Stimulated activated CD4-positive, alpha-beta T cell treated with anti-CD3 and anti-CD28 coated beads, Interleukin-2, amount 100 ng/mL, for 48 hours (primary cell): ENCODE data around the gene HMOX1.
"Not testable (repeated sequence)": the region's sequence is repeated elsewhere in the genome, so short reads cannot be mapped to it uniquely, and the experiment has no call there.

Experiments
- DNase-seq, 2 donors: peaks; one replicate each; pipeline ENCODE4 v3.0.0-alpha.2; 2020

HMOX1 gene

DNA sequence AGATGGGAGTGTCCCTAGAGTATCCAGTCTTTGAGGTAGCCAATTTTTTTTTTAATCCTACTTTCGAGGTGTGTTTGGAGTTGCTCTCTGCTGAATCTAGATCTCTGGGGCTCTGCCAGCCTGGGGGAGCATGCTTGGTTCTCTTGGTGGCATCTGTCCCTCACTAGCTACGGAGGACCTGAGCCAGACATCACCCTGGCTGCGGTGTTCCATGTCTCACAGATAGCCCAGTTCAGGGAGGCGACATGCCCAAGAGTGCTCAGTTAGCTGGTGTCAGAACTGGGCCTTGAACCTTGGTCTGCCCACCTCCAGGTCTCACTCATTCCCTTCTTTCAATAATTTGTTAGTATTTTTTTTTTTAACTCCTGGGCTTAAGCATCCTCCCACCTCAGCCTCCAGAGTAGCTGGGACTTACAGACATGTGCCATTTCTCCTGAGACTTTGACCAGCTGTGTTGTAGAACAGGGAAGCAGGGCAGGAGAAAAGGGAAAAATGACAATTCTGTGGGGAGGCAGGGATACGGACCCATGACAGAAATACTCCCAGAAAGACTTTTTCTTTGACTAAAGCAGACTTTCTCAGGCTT is 621 bp downstream of the HMOX1 start:
- no peak for DNase-seq

DNA sequence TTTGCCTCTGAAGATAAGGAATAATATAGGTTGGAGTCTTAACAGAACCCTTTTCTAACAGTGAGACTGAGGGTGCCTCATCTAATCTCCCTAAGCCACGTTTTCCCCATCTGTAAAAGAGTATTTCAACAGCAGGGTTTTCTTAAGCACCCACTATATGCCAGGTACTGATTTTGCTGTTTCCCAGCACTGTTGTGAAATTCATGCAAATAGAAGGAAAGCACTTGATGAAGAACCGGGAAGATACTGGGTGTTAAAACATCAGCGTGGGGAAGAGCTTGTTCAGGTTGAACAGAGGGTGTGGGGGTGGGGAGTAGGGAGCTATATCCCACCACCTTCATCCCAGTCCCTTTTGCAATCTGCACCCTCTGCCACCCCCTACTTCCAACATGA is 2.8 kb downstream of the HMOX1 start:
- no peak for DNase-seq

DNA sequence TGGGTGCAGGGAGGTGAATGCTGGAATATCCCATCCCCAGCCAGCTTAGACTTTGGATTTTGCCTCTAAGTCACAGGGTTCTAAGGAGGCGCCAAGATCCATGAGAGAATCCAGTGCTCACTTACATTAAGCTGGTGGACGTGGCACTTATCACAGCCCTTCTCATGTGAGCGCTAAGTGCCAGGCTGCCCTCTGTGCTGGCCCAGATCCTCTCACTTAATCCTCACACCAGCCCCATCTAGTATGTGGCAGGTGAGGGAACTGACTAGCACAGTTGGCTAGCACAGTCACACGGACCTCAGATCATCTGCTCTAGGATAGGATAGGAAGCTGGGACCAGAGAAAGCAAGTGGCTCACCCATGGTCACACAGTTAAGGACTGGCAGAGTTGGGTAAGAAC is 3.6 kb downstream of the HMOX1 start:
- DNase-seq, result no peak

DNA sequence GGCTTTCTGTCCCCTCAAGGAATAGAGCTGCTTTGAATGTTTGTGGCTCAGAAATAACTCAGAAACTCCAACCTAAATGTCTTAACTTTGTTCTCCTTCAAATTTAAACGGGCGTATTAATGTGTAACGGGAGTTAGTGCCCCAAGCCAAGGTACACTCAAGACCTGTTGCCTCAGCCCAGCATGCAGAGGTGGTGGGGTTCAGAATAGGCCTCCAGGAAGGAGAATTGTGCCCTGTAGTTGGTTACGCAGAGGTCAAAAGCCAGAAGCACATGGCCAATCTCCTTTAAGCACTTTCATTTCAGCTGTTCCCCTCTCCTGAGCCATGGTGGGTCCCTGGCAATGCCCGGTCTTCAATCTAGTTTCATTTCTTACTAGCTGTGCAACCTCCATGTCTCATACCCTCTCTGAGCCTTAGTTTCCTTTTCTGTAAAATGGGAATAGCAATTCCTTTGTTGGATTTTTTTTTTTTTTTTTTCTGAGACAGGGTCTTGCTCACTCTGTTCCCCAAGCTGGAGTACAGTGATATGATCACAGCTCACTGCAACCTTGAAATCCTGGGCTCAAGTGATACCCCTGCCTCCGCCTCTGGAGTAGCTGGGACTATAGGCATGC is 4.2 kb downstream of the HMOX1 start:
- no peak for DNase-seq

DNA sequence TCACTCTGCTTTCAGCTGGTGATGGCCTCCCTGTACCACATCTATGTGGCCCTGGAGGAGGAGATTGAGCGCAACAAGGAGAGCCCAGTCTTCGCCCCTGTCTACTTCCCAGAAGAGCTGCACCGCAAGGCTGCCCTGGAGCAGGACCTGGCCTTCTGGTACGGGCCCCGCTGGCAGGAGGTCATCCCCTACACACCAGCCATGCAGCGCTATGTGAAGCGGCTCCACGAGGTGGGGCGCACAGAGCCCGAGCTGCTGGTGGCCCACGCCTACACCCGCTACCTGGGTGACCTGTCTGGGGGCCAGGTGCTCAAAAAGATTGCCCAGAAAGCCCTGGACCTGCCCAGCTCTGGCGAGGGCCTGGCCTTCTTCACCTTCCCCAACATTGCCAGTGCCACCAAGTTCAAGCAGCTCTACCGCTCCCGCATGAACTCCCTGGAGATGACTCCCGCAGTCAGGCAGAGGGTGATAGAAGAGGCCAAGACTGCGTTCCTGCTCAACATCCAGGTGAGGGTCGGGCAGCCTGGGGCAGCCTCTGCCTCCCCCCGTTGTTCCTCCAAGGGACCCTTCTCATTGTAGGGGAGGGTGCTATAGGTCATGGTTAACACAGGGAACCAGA is 5.9 kb downstream of the HMOX1 start:
- DNase-seq, result no peak

DNA sequence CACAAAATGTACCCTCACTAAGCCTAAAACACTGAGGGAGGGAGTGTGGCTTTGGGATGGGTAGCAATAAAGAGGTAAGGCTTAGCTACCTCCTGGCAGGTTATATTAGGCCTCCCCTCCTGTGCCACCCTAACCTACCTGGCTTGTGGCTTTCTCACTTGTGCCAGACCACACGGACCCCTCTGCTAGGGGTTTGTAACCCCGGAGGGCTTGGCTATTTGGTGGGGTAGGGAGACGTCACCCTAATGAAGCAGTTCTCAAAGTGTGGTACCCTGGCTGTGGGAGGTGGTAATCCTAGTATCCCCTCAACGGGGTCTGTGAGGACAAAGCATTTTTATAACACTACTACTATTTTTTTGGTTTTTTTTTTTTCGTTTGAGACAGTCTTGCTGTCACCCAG is 10.0 kb downstream of the HMOX1 start:
- DNase-seq, result no peak

DNA sequence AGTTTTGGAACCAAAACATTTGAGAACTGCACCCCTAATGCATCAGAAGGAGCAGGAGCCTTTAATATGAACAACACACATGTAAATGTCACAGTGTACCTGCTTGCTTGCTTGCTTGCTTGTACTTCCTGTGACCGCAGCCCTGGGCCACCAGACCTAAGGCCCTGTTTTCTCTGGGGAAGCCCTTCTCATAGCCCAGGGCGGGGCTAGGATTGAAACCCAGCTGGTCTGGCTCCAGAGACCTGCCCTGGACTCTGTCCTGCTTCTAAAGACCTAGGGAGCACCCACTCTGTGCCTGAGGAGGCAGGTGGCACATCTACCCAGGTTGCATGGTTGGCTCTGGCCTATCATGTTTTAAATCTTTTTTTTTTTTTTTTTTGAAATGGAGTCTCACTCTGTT is 11.5 kb downstream of the HMOX1 start:
- no peak for DNase-seq

DNA sequence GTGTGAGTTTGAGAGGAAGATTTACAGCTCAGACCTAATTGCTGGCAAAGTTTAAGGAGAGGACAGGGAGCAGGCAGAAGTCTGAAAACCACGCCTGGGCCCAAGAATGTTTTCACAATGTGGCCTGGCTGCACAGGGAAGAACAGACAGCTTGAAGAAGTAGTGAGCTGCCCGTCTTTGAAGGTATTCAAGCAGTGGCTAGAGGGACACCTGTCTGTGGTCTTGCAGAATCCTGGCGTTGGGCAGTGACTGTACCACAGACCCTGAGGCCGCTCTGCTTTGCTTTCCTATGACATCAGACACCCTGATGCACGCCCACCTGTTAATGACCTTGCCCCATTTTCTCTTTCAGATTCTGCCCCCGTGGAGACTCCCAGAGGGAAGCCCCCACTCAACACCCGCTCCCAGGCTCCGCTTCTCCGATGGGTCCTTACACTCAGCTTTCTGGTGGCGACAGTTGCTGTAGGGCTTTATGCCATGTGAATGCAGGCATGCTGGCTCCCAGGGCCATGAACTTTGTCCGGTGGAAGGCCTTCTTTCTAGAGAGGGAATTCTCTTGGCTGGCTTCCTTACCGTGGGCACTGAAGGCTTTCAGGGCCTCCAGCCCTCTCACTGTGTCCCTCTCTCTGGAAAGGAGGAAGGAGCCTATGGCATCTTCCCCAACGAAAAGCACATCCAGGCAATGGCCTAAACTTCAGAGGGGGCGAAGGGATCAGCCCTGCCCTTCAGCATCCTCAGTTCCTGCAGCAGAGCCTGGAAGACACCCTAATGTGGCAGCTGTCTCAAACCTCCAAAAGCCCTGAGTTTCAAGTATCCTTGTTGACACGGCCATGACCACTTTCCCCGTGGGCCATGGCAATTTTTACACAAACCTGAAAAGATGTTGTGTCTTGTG is 12.5 kb downstream of the HMOX1 start:
- no peak for DNase-seq

DNA sequence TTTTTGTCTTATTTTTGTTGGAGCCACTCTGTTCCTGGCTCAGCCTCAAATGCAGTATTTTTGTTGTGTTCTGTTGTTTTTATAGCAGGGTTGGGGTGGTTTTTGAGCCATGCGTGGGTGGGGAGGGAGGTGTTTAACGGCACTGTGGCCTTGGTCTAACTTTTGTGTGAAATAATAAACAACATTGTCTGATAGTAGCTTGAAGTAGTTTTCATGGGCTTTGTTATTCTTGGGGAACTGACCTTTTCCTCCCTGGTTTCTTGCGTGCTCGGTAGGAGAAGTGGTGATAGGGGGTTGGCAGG is 13.1 kb downstream of the HMOX1 start:
- no peak for DNase-seq

DNA sequence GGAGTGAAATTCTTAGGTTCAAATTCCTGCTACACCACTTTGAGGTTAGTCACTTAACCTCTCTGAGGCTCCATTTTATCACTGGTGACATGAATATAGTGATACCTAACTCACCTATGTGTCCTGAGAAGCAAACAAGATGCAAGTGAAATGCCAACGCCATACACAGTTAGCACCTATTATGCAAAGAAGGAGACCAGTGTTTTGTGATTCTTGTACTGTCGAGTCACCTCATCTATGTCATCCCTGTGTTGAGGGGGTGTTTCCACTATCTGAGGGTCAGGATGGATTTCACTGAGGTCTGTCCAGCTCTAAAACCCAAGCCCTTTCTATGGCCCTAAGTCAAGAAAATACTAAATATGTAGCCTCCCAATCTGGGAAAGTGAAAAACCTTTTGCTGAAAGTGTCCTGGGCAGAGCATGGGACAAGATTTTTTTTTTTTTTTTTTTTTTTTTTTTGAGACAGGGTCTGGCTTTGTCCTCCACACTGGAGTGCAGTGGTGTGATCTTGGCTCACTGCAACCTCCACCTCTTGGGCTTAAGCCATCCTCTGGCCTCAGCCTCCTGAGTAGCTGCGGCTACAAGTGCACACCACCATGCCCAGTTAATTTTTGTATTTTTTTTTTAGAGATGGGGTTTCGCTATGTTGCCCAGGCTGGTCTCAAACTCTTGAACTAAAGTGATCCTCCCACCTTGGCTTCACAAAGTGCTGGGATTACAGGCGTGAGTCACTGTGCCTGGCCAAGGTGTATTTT is 14.1 kb downstream of the HMOX1 start:
- DNase-seq, result no peak

DNA sequence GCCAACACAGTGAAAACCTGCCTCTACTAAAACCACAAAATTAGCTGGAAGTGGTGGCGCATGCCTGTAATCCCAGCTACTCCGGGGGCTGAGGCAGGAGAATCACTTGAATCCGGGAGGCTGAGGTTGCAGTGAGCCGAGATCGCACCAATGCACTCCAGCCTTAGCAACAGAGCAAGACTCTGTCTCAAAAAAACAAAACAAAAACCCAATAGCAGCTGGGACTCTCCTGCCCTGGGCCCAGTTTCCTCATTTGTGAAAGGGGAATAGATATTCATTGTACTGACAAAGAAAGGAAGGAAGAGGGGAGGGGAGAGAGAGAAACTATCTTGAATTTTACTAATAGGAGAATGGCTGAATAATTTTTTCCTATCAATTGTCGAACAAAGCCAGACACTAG is 15.7 kb downstream of the HMOX1 start:
- not testable (repeated sequence) for DNase-seq

DNA sequence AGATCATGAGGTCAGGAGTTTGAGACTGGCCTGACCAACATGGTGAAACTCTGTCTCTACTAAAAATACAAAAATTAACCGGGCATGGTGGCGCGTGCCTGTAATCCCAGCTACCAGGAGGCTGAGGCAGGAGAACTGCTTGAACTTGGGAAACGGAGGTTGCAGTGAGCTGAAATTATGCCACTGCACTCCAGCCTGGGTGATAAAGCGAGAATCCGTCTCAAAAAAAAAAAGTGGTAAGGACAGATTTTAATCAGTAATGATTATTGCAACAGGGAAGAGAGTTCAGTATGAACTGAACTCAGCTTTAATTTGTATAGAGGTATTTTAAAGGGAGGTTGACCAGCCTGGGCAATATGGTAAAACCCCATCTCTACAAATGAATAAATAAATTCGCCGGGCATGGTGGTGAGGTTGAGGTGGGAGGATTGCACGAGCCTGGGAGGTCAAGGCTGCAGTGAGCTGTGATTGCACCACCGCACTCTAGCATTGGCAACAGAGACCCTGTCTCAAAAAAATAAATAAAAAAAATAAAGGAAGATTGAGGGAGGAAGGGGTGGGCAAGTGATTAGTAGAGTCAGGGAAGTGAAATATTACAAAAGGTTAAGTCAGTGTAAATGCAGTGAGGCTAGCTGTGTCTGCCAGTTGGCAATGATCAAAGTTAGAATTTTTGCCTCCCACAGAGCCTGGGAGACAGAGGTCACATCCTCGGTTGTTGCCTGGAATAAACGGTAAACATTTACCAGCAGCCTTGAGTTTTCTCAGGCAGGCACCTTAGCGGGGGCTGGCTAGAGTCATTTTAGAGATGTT is 16.4 kb downstream of the HMOX1 start:
- DNase-seq, result no peak

DNA sequence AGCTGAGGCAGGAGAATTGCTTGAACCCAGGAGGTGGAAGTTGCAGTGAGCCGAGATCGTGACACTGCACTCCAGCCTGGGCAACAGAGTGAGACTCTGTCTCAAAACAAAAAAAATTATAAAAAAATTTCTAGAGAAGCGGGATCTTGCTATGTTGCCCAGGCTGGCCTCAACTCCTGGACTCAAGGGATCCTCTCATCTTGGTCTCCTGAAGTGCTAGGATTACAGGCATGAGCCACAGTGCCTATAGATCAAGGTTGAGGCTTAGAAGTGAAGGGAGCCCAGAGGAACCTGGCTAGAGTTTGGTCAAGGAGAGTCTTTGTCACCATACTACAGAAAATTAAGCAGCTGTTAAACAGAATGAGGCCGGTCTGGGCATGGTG is 17.7 kb downstream of the HMOX1 start:
- no peak for DNase-seq

DNA sequence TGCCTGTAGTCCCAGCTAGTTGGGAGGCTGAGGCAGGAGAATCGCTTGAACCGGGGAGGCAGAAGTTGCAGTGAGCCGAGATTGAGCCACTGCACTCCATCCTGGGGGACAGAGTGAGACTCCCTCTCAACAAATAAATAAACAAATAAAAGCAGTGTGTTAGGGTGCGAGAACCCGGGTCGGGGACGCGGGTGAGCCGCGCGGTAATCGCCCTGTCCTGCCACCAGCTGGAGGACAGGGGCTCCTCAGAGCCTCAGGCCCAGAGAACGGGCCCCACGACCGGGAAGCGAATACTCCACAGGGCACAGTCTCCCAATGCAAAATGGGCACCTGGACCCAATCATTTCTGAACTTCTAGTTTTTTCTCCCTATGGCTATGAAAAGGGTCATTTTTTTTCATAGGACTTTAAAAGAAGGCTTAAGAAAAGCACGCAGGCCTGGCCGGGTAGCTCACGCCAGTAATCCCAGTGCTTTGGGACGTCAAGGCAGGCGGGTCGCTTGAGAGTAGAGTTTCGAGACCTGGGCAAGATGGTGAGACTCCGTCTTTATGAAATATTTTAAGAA is 18.3 kb downstream of the HMOX1 start:
- no peak for DNase-seq

DNA sequence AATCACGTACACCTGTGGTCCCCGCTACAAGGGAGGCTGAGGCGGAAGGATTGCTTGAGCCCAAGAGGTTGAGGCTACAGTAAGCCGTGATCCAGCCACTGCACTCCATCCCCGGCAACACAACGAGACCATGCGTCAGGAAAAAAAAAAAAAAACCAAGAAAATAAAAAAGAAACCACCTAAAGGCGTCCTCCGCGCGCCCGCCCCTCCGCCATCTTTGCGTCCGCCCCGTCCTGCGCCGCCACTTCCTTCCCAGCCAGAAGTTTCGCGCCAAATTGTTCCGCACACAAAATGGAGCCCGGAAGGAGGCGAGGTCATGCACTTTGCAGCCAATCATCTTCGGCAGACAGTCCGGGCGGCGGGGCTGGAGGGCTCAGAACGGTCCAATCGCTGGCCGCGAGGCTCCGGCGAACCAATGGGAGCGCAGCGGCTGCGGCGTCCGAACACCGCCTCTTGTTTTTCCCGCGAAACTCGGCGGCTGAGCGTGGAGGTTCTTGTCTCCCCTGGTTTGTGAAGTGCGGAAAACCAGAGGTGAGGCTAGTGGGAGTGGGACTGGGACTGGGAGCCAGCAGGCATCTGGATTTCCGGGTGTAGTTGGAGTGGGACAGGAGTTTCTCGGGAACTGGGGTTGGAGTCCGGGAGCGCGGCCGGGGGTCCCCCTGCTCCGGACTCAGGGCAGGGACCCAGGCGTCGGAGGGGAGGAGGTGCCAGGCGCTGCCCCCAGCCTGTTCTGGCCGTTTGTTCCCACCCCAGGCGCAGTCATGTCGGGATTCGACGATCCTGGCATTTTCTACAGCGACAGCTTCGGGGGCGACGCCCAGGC is 19.0 kb downstream of the HMOX1 start, which contains the start of gene MCM5:
Gene MCM5, plus strand, starts transcription at position 463 of the 823 bp plus-strand sequence. Its CDS starts 299 bp downstream, at position 762.
- peak; percentile 94 for DNase-seq

DNA sequence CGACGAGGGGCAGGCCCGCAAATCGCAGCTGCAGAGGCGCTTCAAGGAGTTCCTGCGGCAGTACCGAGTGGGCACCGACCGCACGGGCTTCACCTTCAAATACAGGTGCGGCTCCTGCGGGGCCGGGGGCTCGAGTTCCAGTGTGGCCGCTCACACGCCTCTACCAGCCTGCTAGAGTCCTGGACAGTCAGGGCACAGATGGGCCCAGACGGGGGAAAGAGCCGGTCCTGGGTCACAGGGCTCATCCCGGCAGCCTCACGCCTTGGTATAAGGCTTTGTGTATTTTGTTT is 19.6 kb downstream of the HMOX1 start:
- peak; percentile 15 to 23 for DNase-seq

DNA sequence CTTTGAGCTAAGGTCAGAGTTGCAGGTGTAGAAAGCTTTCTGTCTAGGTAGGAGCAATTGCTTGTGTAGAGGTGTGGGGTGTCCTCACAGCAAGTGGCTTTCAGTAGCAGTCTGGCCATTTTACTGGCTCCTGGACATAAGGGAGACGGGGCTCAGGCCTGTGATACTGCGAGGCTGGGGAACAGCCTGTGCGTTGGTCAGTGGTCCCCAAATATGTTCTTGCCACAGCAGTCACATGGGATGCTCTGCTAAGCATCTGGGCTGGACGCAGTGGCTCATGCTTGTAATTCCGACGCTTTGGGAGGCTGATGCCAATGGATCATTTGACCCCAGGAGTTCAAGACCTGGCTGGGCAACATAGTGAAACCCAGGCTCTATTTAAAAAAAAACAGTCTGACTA is 21.0 kb downstream of the HMOX1 start:
- no peak for DNase-seq

DNA sequence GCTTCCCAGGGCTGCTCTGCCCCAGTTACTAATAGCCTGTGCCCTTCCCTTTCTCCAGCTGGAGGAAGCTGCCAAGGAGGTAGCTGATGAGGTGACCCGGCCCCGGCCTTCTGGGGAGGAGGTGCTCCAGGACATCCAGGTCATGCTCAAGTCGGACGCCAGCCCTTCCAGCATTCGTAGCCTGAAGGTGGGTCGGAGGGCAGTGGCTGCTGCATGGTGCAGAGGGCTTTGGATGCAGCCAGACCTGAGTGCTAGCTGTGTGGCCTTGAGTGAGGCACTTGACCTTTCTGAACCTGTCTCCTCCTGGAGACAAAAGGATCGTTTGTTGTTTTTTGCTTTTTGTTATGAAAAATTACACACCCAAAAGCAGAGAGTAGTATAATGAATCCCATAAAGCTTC is 22.5 kb downstream of the HMOX1 start:
- DNase-seq, result no peak

DNA sequence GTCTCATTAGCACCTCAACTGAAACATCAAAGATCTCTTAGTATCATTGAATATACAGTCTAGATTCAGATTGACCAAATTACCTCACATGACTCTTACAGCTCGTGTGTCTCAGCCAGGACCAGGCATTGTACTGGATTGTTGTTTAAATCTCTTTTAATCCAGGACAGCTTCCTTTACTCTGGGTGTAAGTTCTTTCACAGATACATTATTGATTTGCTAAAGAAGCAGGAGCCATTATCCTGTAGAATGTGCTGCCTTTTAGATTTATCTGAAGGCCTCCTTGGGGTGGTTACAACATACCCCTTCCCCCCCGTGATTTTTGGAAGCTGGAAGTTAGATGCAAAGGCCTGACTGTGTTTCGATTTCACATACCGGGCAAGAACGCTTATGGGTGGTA is 23.3 kb downstream of the HMOX1 start:
- no peak for DNase-seq

DNA sequence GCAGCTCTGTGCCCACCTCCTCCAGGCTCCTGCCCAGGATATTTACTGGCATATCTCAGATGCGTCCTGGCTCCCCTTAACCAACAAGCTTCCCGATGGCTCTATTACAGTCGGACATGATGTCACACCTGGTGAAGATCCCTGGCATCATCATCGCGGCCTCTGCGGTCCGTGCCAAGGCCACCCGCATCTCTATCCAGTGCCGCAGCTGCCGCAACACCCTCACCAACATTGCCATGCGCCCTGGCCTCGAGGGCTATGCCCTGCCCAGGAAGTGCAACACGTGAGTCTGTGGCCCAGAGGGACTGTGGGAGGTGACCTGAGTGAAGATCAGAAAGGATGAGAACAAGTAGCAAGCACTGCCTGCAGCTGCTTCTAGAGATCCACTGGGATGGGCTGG is 25.5 kb downstream of the HMOX1 start:
- DNase-seq, result no peak

DNA sequence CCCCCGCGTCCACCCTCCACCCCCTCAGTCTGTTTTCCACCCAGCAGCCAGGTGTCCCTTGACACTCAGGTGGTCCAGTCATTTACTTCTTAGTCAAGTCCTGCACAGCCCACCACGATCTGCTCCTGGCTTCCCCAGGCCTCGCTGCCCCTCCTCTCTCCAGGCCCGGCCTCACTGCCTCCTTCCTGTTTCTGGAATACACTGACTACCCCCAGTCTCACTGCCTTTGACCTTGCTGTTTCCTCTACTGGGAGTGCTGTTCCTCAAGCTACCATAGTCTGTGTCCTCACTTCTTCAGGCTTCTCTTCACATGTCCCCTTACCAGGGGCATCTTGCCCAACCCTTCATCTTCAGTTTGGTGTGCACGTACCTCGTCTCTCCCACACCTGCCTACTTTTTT is 26.5 kb downstream of the HMOX1 start:
- no peak for DNase-seq
